ENCODE data around the gene GRIK3.
"Not testable (repeated sequence)": the region's sequence is repeated elsewhere in the genome, so short reads cannot be mapped to it uniquely, and the experiment has no call there.

GRIK3 gene

DNA sequence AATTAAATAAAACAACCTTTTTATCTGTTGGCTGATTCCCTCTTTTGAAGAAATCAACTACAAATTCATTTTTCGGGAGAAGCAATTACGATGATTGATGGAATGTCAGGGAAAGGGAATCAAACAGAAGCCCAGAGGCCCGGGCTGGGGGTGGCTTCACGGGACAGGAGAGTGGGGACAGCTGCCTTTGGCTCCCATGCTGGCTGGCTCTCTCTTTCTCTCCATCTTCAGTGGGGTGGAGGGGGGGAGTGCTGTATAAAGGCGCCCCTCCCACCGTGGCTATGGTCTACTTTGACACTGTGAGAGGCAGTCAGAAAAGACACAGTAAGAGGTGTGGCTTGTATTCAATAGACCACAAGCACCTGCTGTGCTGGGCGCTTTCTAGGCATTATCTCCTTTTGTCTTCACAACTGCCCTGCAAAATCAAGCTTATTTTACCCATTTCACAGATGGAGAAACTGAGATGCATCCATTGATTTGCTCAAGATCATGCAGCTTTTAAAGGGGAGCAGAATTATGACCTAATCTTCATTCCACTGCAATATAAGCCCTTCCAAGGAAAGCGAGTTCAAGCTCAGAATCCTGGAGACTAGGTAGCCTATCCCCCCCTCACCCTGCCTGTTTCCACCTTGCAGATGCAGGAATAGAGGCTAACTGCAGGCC, 92.9 kb downstream of the GRIK3 start:
- H3K4me3 ChIP-seq (ENCODE audit: low read length) = no peak overlapping the region
- TF ChIP-seq ZNF274 (IDR thresholded peaks at IDR 0.05; ENCODE audit: low read depth, low read length) = no peak

DNA sequence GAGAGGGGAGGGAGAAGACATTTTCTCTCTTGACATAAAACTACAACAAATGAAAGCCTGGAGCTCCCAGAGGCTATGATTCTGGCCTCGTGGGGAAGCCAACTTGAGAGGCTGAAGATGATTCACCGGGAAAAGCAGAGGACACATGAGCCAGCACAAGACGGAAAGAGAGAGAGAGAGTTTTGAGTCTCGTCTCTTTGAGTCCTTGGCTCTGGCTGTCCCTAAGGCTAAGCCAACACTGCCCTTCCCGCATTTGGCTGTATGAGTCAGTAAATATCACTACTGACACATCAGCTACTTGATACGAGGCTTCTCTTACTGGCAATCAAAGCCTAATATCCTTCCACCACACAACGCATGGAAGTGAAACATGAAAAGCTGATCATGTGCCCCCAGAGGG, 95.5 kb downstream of the GRIK3 start:
- TF ChIP-seq ZNF274 (IDR thresholded peaks at IDR 0.05; ENCODE audit: low read depth, low read length) = no peak
- H3K4me3 ChIP-seq (ENCODE audit: low read length) = no peak overlapping the region

DNA sequence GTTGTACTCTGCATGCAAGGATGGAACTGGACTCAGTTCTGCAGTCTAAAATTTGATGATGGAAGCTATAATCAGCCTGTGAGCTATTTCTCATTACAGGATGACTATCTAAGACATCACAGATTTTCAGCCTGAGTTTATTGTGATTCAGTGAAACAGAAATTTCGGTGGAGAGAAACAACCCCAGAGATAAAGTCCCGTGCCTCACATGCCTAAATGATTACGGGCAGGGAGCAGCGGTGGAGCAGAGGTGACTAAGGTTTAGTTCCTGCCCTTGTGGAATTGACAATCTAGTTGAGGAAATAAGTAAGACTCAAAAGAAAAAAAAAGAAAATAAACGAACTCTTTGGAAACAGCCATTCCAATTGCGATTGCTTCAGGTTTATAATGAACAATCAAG, 96.9 kb downstream of the GRIK3 start:
- H3K4me3 ChIP-seq (ENCODE audit: low read length) = no peak overlapping the region
- TF ChIP-seq ZNF274 (IDR thresholded peaks at IDR 0.05; ENCODE audit: low read depth, low read length) = no peak

DNA sequence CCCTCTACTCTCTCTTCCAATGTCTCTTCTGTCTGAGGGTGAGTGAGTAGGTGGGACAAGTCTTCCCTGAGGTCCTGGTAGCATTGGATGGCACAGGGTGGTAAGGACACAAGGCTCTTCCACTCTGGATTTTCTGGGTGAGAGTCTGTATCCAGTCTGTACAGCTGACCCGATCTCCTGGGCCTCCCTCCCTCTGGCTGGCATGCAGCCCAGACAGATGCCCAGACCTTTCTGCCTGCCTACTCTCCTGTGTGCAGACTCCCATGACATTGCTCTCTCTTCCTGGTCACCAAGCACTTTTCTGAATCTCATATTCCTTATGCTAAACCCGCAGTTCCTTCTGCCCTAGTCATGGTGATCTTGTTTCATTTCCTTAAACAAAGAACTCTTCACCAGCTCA, 100.3 kb downstream of the GRIK3 start:
- H3K4me3 ChIP-seq (ENCODE audit: low read length) = no peak overlapping the region
- no peak for TF ChIP-seq ZNF274 (IDR thresholded peaks at IDR 0.05; ENCODE audit: low read depth, low read length)

DNA sequence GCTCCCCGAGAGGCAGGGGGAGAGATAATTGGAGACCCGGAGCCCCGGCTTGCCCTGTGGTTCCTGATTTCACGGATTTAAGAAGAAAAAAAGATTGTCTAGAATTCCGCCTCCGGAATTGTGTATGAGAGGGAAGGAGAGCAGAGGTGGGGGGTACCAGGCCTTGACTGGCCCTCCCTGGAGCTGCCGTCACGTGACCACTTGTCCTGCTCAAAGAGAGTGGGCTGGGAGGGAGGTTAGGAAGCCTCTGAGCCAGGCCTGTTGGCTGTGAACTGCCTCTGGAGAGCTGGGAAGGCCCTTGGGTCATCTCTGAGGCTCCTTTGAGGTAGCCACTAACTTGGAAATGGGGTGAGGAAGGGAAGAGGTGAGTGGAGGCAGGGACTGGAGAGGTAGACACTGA, 106.5 kb downstream of the GRIK3 start:
- TF ChIP-seq ZNF274 (IDR thresholded peaks at IDR 0.05; ENCODE audit: low read depth, low read length) = no peak

DNA sequence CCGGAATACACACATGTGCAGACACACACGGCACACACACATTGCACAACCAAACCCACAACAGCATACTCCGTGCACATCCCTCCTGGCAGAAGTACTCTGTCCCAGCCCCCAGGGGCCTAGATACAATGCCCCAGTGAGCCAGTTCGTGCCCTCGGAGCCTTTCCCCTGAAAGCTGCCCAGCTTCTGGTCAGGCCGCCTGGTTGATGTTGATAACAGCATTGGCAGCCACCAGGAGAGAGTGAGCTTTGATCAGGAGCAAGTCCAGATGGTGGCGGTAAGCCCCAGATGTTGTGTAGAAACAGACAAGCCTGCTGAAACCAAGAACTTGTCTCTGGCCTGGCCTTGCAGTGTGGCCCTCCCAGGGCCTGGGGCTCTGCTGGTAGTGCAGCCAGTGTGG, 109.1 kb downstream of the GRIK3 start:
- no peak for TF ChIP-seq ZNF274 (IDR thresholded peaks at IDR 0.05; ENCODE audit: low read depth, low read length)

More for the DNA sequence above, 106.5 kb downstream of the GRIK3 start:
- no peak overlapping the region for H3K4me3 ChIP-seq (ENCODE audit: low read length)

DNA sequence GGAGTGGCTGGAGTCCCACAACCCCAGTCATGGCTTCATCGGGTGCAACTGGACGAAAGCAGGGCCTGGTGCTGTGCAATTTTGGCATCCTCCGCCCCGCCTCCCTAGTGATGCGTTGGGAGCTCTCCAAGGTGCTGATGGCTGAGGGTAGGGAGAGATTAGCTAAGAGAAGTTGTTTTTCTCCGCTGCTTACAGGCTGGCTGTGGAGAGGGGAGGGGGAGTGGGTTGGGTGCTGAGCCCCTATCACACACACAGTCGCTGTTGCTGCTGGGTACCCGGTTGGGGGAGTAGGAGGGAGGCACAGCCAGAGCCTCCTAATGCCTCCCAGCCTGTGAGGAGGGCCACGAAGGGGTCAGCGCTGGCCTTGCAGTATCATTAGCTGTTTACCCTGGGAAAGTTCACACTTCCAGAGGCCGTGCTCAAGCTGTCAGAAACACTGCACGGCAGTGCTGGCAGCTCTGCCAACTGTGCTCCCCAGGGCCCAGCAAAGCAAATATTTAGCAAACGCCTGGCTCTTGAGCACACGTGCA, 110.0 kb downstream of the GRIK3 start:
- H3K4me3 ChIP-seq (ENCODE audit: low read length) = no peak overlapping the region
- TF ChIP-seq ZNF274 (IDR thresholded peaks at IDR 0.05; ENCODE audit: low read depth, low read length) = no peak

More for the DNA sequence above, 109.1 kb downstream of the GRIK3 start:
- no peak overlapping the region for H3K4me3 ChIP-seq (ENCODE audit: low read length)

DNA sequence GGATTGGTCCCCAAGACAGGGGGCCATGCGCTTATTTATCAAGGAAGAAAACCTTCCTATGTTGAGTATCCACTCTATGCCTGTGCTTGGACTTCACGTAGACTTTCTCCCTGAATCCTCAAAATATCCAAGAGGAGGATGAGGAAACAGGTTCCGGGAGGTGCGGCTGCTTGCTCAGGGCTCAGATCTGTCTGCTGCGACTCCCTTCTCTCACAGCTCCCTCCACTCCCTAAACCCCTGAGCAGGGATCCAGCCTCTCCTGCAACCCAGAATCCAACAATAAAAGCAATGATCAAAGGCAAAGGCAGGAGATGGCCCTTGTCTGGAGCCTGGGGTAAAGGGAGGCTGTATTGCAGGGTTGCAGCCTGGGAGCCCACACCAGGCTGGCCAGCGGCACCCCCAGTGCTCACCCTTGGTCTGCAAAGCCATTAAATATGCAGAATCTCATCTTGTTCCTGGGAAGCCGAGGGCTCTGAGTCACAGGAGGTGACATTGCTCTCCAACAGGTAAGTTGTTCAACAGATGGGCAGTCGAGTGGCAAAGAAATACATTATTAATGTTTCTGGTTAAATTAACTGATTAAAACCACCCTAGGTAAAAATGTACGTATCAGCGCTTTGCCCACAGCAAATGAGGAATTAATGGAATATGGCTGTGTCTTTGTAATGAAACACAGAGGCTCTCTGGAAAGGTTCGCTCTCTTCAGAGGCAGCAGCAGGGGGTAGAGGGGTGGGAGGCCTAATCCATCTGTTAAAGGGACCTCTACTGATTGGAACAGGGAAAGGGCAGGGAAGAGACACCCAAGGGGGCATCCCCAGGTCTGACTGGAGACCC, 111.5 kb downstream of the GRIK3 start:
- no peak overlapping the region for H3K4me3 ChIP-seq (ENCODE audit: low read length)
- no peak for TF ChIP-seq ZNF274 (IDR thresholded peaks at IDR 0.05; ENCODE audit: low read depth, low read length)

DNA sequence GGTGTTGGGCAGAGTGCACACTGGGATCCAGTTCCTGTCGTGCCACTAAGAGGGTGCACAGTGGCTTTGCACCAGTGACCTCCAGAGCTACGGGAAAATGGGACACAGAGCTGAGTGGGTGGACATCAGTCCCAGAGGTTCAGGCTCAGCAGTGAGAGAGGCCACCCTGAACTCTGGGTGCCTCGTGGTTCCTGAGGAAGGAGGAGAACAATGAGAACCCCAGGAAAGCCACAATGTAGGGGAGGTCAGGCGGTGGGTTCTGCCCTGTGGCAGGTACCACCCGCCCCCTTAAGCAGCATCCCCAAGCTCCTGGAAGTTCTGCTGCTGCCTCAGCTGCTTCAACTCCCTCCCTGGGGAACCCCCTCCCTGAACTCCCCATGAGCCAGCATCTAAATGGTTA, 112.2 kb downstream of the GRIK3 start:
- H3K4me3 ChIP-seq (ENCODE audit: low read length) = no peak overlapping the region
- TF ChIP-seq ZNF274 (IDR thresholded peaks at IDR 0.05; ENCODE audit: low read depth, low read length) = no peak

DNA sequence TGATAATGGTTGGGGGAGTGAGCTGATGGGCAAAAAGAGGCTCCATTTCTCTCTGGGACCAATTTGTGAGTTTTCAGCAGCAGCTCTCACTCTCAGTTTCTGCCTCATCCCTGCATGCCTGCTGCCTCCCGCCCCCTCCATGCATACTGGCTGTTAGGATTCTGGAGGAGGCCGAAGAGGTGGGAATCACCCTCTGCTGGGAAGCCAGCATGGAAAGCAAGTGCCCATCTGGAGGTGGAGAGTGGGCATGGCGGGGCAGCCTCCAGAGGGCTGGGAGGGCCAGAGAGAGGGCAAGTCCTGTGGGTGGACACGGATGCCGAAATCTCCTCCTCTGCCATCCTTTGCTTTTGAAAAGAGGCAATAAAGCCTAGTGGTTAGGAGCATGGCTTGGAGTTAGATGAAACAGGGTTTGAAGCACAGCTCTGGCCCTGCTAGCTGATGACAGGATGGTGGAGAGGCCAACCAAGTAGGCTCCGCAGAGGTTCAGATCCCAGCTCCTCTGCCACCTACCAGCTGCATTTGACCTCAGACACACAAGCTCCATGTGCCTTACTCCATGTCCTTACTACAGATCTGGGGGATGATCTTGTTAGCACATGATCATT, 113.4 kb downstream of the GRIK3 start:
- TF ChIP-seq ZNF274 (IDR thresholded peaks at IDR 0.05; ENCODE audit: low read depth, low read length) = no peak
- H3K4me3 ChIP-seq (ENCODE audit: low read length) = no peak overlapping the region

DNA sequence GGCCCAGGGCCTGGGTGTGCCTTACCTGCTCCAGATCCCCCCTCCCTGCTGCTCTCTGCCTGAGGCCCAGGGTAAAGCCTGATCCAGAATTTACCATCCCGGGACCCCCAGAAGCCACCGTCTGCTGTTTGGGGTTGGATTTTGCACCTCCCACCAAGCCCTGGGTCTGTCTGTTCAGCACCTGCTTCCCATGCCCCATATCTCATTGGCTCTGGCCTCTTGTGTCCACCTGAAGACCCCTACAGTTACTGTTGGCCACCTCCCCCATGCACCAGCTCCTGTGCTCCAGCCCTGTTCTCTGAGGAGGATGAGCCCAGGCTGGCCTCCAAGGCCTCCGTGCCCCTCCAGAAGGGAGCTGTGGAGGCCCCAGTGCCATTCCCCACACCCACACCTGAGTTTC, 113.9 kb downstream of the GRIK3 start:
- H3K4me3 ChIP-seq (ENCODE audit: low read length) = no peak overlapping the region
- no peak for TF ChIP-seq ZNF274 (IDR thresholded peaks at IDR 0.05; ENCODE audit: low read depth, low read length)

DNA sequence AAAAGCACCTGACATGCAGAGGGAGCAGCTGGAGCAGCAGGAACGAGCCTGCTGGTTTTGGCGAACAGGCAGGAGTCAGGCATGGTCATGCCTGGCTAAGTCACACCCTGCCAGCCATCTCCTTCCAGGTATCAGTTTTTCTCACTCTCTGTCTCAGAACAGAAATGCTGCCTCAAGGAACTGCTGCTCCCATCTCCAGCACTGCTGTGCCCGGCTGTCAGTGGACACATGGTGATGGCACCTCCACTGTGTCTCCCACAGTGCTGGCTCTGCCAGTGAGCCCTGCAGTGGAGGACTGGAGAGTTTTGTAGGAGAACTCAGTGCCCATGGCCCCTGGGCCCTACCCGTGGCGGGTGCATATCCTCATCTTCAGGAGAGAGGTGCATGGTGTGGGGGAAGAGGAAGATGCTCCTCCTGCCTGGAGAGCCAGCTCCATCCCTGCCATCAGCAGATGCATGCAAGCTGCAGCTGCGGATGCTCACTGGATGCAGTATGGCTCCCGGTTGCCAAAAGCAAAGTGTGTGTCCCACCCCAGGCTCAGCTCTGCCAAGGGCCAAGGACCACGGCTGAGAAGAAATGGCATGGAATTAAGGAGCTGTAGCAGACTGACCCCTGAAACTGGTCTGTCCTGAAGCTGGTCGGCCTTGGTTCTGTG, 114.7 kb downstream of the GRIK3 start:
- TF ChIP-seq ZNF274 (IDR thresholded peaks at IDR 0.05; ENCODE audit: low read depth, low read length) = no peak
- H3K4me3 ChIP-seq (ENCODE audit: low read length) = no peak overlapping the region

DNA sequence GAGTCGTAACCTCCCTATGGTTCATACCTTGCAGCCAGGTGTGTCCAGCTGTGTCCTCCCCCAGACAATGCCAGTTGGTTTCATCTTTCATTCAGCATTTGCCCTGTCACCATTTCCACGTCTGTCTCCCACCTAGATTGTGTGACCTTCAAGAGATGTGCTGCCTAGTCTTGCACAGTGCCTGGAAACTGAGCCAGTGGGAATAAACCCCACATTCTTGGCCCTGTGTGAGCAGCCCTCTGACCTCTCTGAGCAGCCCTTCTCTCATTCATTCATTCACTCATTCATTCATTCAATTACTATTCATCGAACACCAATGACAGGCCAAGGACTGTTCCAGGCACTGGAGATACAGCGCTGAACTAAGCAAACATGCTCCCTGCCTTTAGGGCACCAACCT, 115.7 kb downstream of the GRIK3 start:
- H3K4me3 ChIP-seq (ENCODE audit: low read length) = no peak overlapping the region
- TF ChIP-seq ZNF274 (IDR thresholded peaks at IDR 0.05; ENCODE audit: low read depth, low read length) = no peak

DNA sequence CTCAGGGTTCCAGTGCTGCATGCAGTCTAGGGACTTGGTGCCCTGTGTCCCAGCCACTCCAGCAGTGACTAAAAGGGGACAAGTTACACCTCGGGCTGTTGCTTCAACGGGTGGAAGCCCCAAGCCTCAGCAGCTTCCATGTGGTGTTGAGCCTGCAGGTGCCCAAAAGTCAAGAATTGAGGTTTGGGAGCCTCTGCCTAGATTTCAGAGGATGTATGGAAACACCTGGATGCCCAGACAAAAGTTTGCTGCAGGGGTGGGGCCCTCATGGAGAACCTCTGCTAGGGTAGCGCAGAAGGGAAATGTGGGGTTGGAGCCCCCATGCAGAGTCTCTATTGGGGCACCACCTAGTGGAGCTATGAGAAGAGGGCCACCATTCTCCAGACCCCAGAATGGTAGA, 117.8 kb downstream of the GRIK3 start:
- not testable (repeated sequence) for H3K4me3 ChIP-seq (ENCODE audit: low read length)

Data from GM08714 (cell line).